Melanocyte of skin (primary cell): ENCODE measurements around the gene COL4A2. TPM values are rescaled to one million over a fixed set of nuclear protein-coding genes. Genes with fewer than 3 reads are reported as not detected.

ENCODE experiments used
- small RNA-seq, 2 donors: library from RNA; depleted of rRNA; stranded (forward); fragments of <200 nt; gene quantifications; one replicate each; pipeline ENCODE3, GENCODE V24; 2012
- total RNA-seq, 2 donors: library from RNA; depleted of rRNA; stranded (reverse); fragments of >200 nt; gene quantifications; 2 replicates each; pipeline ENCODE4 v1.2.3, GENCODE V29; 2012

Gene COL4A2
- 100 to 1,000 TPM in 1 of 2 donors, 10 to 100 TPM in 1; 77.4 to 157 TPM for total RNA-seq

GRCh38 chr13:110306960-110307766 lies at the start of gene COL4A2, which contains the start of gene COL4A1:
COL4A2 (plus strand) TSS chr13:110307284; CDS start chr13:110307904, 620 bp downstream.
COL4A1 (minus strand) TSS chr13:110307157; CDS start chr13:110307027, 130 bp downstream.

GRCh38 chr13:110561344-110562035 lies 254.4 kb downstream of the COL4A2 start, which contains the start of gene RAB20:
RAB20 (minus strand) TSS chr13:110561722; CDS start chr13:110561519, 203 bp downstream.

Small RNAs within 50 kb of the gene (small RNA-seq; reads per million reads assigned to genes)
- gene MIR8073: 0 reads per million in 2 donors

Other genes with a start within 250 kb of the COL4A2 start
- 10 to 100 TPM; 31.0 to 77.6 TPM for gene COL4A1, start 127 bp upstream of the COL4A2 start, total RNA-seq